HG03175 (cell line): ENCODE data around the gene TEX52.

Source experiments
- ATAC-seq: cut with Tn5 transposase; IDR thresholded peaks from one replicate; pipeline ENCODE4 v1.9.1; 2021; ENCODE audit warnings: mild to moderate bottlenecking, moderate library complexity; ENCODE audit not compliant: unreplicated experiment

TEX52 gene

DNA sequence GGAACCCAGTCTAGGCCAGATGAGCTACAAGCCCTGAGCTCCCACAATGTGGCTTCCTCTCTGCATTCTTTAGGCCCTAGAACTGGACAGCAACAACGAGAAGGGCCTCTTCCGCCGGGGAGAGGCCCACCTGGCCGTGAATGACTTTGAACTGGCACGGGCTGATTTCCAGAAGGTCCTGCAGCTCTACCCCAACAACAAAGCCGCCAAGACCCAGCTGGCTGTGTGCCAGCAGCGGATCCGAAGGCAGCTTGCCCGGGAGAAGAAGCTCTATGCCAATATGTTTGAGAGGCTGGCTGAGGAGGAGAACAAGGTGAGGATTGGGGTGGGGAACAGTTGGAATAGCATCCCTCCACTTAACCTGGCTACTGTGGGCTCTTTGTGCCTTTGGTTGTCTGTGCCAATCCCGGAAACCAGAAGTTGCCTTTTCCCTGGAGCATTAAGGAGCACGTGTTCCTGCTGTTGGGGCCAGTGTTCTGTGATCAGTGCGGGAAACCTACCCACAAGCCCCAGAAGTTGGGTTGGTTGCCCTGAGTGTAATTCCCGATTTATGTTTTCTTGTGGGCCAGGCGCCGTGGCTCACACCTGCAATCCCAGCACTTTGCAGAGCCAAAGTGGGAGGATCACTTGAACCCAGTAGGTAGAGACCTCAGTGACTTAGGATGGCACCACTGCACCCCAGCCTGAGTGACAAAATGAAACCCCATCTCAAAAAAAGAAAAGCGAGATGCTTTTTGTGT is 55.6 kb downstream of the TEX52 start:
- no peak for ATAC-seq

DNA sequence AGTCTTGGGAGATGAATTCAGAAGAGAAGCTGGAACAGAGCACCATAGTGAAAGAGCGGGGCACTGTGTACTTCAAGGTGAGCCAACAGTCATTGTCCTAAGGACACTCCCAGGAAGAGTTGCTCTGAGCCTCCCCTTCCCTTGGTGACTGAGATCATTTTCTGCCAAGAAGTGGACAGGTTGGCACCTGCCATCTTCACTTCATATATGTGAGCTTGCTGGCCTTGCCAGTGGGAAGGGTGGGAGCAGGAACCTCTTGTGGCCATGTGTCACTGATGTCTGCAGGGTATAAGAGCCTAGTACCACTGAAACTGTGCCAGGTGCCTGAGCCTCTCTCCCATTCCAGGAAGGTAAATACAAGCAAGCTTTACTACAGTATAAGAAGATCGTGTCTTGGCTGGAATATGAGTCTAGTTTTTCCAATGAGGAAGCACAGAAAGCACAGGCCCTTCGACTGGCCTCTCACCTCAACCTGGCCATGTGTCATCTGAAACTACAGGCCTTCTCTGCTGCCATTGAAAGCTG is 56.7 kb downstream of the TEX52 start:
- no peak for ATAC-seq
